H1 (cell line): Measurements from ENCODE around the gene CCDC184. TPM values are rescaled to one million over a fixed set of nuclear protein-coding genes. Genes with fewer than 3 reads are reported as not detected.

Experiments used
- CTCF ChIA-PET: fragments of 300-600 bp; sonication (Branson Sonifier 250); formaldehyde crosslinking; loops from one replicate; lab custom pipeline; 2021; ENCODE audit not compliant: partially characterized antibody; lab: Charles Lee
- POLR2A ChIA-PET: fragments of 300-600 bp; sonication (Branson Sonifier 250); formaldehyde crosslinking; loops from one replicate; lab custom pipeline; 2021; ENCODE audit warnings: inconsistent platforms; ENCODE audit not compliant: partially characterized antibody; lab: Charles Lee
- DNase-seq, 2 experiments: peaks; one replicate each; pipeline versions ENCODE4 v3.0.0 to v3.0.0-alpha.2; 2010 to 2022; ENCODE audit warnings: low spot score in 2 of 2, low read depth in 1 of 2, mixed read lengths in 1 of 2
- FAIRE-seq: peaks from 2 replicates; lab custom pipeline; 2011; peaks lifted over from hg19 to GRCh38; lab: Jason Lieb, UNC
- H2AFZ ChIP-seq: 2 replicates; pipeline ENCODE4 v1.8.1; 2012; ENCODE audit warnings: low read length, inconsistent platforms
- H2AK5ac ChIP-seq: 2 replicates; pipeline ENCODE4 v1.6.1; 2013; ENCODE audit warnings: low read depth, low read length
- H2BK120ac ChIP-seq: replicated peaks from 2 replicates; pipeline ENCODE3; 2013; ENCODE audit warnings: low read depth, low read length, inconsistent platforms
- H2BK12ac ChIP-seq: 2 replicates; pipeline ENCODE4 v1.6.1; 2013; ENCODE audit warnings: low read depth, low read length
- H2BK15ac ChIP-seq: 2 replicates; pipeline ENCODE4 v1.6.1; 2013; ENCODE audit warnings: low read length
- H2BK20ac ChIP-seq: 2 replicates; pipeline ENCODE4 v1.6.1; 2013; ENCODE audit warnings: low read length
- H2BK5ac ChIP-seq: 2 replicates; pipeline ENCODE4 v1.6.1; 2013; ENCODE audit warnings: low read depth, low read length
- H3K14ac ChIP-seq: 2 replicates; pipeline ENCODE4 v1.6.1; 2013; ENCODE audit warnings: inconsistent platforms; ENCODE audit not compliant: insufficient read length
- H3K18ac ChIP-seq: 2 replicates; pipeline ENCODE4 v1.6.1; 2013; ENCODE audit warnings: low read length; ENCODE audit errors: extremely low read depth
- H3K23ac ChIP-seq: 2 replicates; pipeline ENCODE4 v1.6.1; 2013; ENCODE audit warnings: inconsistent platforms; ENCODE audit not compliant: insufficient read length
- H3K23me2 ChIP-seq: 2 replicates; pipeline ENCODE4 v1.6.1; 2013; ENCODE audit warnings: low read depth, low read length
- H3K27ac ChIP-seq: 2 replicates; pipeline ENCODE4 v1.6.1; 2011; ENCODE audit warnings: low read depth, low read length, inconsistent platforms
- H3K27me3 ChIP-seq, 4 experiments: replicated peaks in 1 of 4; 1 replicate in 1 of 4; 2 replicates in 3 of 4; pipeline versions ENCODE4 v1.6.1 to v1.8.1; 2011 to 2013; ENCODE audit warnings: low read length in 3 of 4, mild to moderate bottlenecking in 3 of 4, inconsistent platforms in 2 of 4, mixed read lengths in 2 of 4, moderate library complexity in 1 of 4; ENCODE audit not compliant: control insufficient read depth in 3 of 4, insufficient read depth in 3 of 4; ENCODE audit errors: extremely low read depth in 1 of 4
- H3K36me3 ChIP-seq, 4 experiments: 2 replicates each; pipeline versions ENCODE4 v1.6.1 to v1.8.1; 2011 to 2013; ENCODE audit warnings: mild to moderate bottlenecking in 4 of 4, low read length in 3 of 4, moderate library complexity in 2 of 4, control low read depth in 1 of 4, inconsistent platforms in 1 of 4; ENCODE audit not compliant: insufficient read depth in 4 of 4, control insufficient read depth in 2 of 4
- H3K4ac ChIP-seq: replicated peaks from 2 replicates; pipeline ENCODE3; 2013; ENCODE audit warnings: low read length, low read depth, mixed read lengths, inconsistent platforms; ENCODE audit not compliant: insufficient read length
- H3K4me1 ChIP-seq, 4 experiments: replicated peaks in 1 of 4; 1 replicate in 1 of 4; 2 replicates in 3 of 4; pipeline versions ENCODE4 v1.6.1 to v1.8.1; 2011 to 2013; ENCODE audit warnings: low read length in 3 of 4, inconsistent platforms in 2 of 4, mixed read lengths in 1 of 4; ENCODE audit not compliant: insufficient read depth in 4 of 4, control insufficient read depth in 3 of 4
- H3K4me2 ChIP-seq, 2 experiments: 2 replicates each; pipeline versions ENCODE4 v1.6.1 to v1.8.1; 2011 to 2013; ENCODE audit warnings: low read depth in 2 of 2, low read length in 2 of 2, control low read depth in 1 of 2, inconsistent platforms in 1 of 2, mild to moderate bottlenecking in 1 of 2; ENCODE audit not compliant: insufficient read depth in 1 of 2
- H3K4me3 ChIP-seq, 4 experiments: fragments of 200-600, 300-600 bp in 1 of 4; sonication (generic), shearing (Covaris generic), sonication (Bioruptor Twin) in 1 of 4; 2 replicates each; pipeline versions ENCODE4 v1.5.1 to v1.8.1; 2011 to 2016; ENCODE audit warnings: low read length in 4 of 4, low read depth in 3 of 4, control low read depth in 2 of 4, inconsistent platforms in 2 of 4, mild to moderate bottlenecking in 2 of 4, mixed read lengths in 1 of 4, moderate library complexity in 1 of 4; ENCODE audit not compliant: insufficient read depth in 2 of 4; ENCODE audit errors: extremely low read depth in 1 of 4
- H3K56ac ChIP-seq: replicated peaks from 2 replicates; pipeline ENCODE3; 2013; ENCODE audit warnings: low read depth, mild to moderate bottlenecking, mixed read lengths, low read length, inconsistent platforms; ENCODE audit not compliant: insufficient read length
- H3K79me1 ChIP-seq: 2 replicates; pipeline ENCODE4 v1.6.1; 2013; ENCODE audit warnings: low read depth, low read length, control low read depth
- H3K79me2 ChIP-seq, 2 experiments: 2 replicates each; pipeline versions ENCODE4 v1.6.1 to v1.8.1; 2012 to 2013; ENCODE audit warnings: low read length in 2 of 2, mild to moderate bottlenecking in 2 of 2, inconsistent platforms in 1 of 2; ENCODE audit not compliant: insufficient read depth in 2 of 2, control insufficient read depth in 1 of 2
- H3K9ac ChIP-seq, 4 experiments: replicated peaks in 1 of 4; 1 replicate in 1 of 4; 2 replicates in 3 of 4; pipeline versions ENCODE4 v1.6.1 to v1.8.1; 2011 to 2013; ENCODE audit warnings: low read depth in 3 of 4, low read length in 3 of 4, control low read depth in 2 of 4, mild to moderate bottlenecking in 2 of 4, moderate library complexity in 2 of 4, inconsistent platforms in 1 of 4; ENCODE audit errors: extremely low read depth in 1 of 4
- H3K9me3 ChIP-seq, 2 experiments: 2 replicates each; pipeline versions ENCODE4 v1.6.1 to v1.8.1; 2012 to 2013; ENCODE audit warnings: mild to moderate bottlenecking in 2 of 2, moderate library complexity in 2 of 2, control low read depth in 1 of 2, inconsistent platforms in 1 of 2, low read depth in 1 of 2, low read length in 1 of 2, mixed read lengths in 1 of 2; ENCODE audit not compliant: insufficient read depth in 2 of 2
- H4K20me1 ChIP-seq, 2 experiments: replicated peaks in 1 of 2; 2 replicates each; pipeline versions ENCODE3 to v1.8.1; 2011 to 2013; ENCODE audit warnings: inconsistent platforms in 2 of 2, low read length in 2 of 2, mild to moderate bottlenecking in 1 of 2; ENCODE audit not compliant: insufficient read depth in 2 of 2, control insufficient read depth in 1 of 2
- H4K5ac ChIP-seq: 2 replicates; pipeline ENCODE4 v1.6.1; 2013; ENCODE audit warnings: low read length, low read depth, mixed read lengths, inconsistent platforms; ENCODE audit not compliant: insufficient read length
- H4K8ac ChIP-seq: 2 replicates; pipeline ENCODE4 v1.8.0; 2013; ENCODE audit warnings: mild to moderate bottlenecking, moderate library complexity, low read length, inconsistent platforms; ENCODE audit not compliant: insufficient read depth; ENCODE audit errors: extremely low read depth
- H4K91ac ChIP-seq: replicated peaks from 2 replicates; pipeline ENCODE3; 2013; ENCODE audit warnings: low read length, mixed read lengths, inconsistent platforms; ENCODE audit not compliant: insufficient read length
- BACH1 ChIP-seq: IDR thresholded peaks from 2 replicates; pipeline ENCODE4 v1.6.1; 2012; ENCODE audit warnings: low read length, improper control_type of control experiment
- BRCA1 ChIP-seq: IDR thresholded peaks from 2 replicates; pipeline ENCODE4 v1.6.1; 2012; ENCODE audit warnings: low read depth, low read length, improper control_type of control experiment
- EGR1 ChIP-seq: IDR thresholded peaks from 2 replicates; pipeline ENCODE4 v1.6.1; 2011; ENCODE audit warnings: low read depth, low read length, borderline replicate concordance
- FOSL1 ChIP-seq: IDR thresholded peaks from 2 replicates; pipeline ENCODE4 v1.6.1; 2011; ENCODE audit warnings: mild to moderate bottlenecking, low read depth, low read length, moderate library complexity; ENCODE audit not compliant: insufficient read depth
- KDM5A ChIP-seq: fragments of 200-600 bp; IDR thresholded peaks from 2 replicates; pipeline ENCODE4 v1.7.1; 2012; ENCODE audit warnings: mild to moderate bottlenecking, low read length, inconsistent platforms, mixed read lengths
- SRF ChIP-seq: IDR thresholded peaks from 2 replicates; pipeline ENCODE4 v1.6.1; 2011; ENCODE audit warnings: mild to moderate bottlenecking, low read depth, low read length, moderate library complexity
- WGBS, 2 experiments: shearing (Covaris generic) in 1 of 2; methylation state at CpG; one replicate each; pipeline versions ENCODE4 v1.1.6 to v1.1.7; 2013 to 2015; ENCODE audit warnings: low lambda C conversion rate in 2 of 2, mixed read lengths in 2 of 2, inconsistent platforms in 1 of 2, low coverage in 1 of 2, missing lambda C conversion rate in 1 of 2; ENCODE audit not compliant: insufficient replicate concordance in 2 of 2, insufficient coverage in 1 of 2, insufficient read length in 1 of 2; ENCODE audit errors: extremely low coverage in 1 of 2, missing lambda C conversion rate in 1 of 2; 5-methylcytosine and 5-hydroxymethylcytosine counted together
- polyA plus RNA-seq, 7 experiments: library from polyadenylated mRNA; depleted of rRNA in 3 of 7; stranded (reverse) in 5 of 7; unstranded in 2 of 7; fragments of >200 nt in 5 of 7; fragments of 200-250 nt in 2 of 7; gene quantifications; 1 replicate in 5 of 7; 2 replicates in 1 of 7; 4 replicates in 1 of 7; pipeline versions ENCODE4 v1.2.1 to v1.2.3, GENCODE V29; 2011 to 2013; ENCODE audit warnings: missing spikeins in 2 of 7, mixed read lengths in 2 of 7
- total RNA-seq: library from RNA; stranded (reverse); fragmentation: NEBNext Ultra II Directional; extraction: Animal tissue kit (Norgen Biotek cat#: 25700); gene quantifications from 2 replicates; pipeline ENCODE4 v1.2.1, GENCODE V29; 2021
- TF ChIP-seq, protein P1 (sequence below), 3 experiments: IDR thresholded peaks; 1 replicate in 2 of 3; 2 replicates in 1 of 3; pipeline versions ENCODE4 v1.5.1 to v1.6.1; 2011; ENCODE audit warnings: low read length in 3 of 3, mild to moderate bottlenecking in 3 of 3, inconsistent platforms in 2 of 3, low read depth in 1 of 3, moderate library complexity in 1 of 3; ENCODE audit not compliant: insufficient read depth in 1 of 3; ENCODE audit errors: control extremely low read depth in 1 of 3
- TF ChIP-seq, protein P2 (sequence below): IDR thresholded peaks from 2 replicates; pipeline ENCODE4 v1.6.1; 2012; ENCODE audit warnings: low read length, inconsistent platforms

Gene CCDC184
- total and polyA plus RNA-seq, 2 of the 8 experiments (the other 6 are each of a cell fraction or from before 2014, with no cell fraction given) = 2.2 to 3.0 TPM

DNA sequence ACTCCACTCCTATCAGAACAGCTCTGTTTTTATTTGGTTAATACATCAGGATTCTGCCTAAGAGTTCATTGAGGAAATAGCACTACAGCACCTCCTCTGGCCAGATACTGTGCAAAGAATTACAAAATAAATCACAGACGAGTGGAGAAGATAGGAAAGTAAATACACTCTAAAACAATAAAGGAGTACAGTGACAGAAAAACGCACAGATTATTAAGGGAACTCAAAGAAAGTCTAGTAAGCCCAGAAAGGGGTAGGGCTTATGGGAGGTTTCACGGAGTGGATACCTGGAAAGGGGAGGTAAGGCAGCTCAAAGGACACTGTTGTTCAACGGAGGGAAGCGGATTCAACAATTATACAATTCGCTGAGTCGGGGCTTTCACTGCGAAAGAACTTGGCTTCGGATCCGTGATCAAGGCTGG lies 14.1 kb downstream of the CCDC184 start:
- peak overlapping the region; percentile 44; the same call in 1 of the 2 replicates for H2BK12ac ChIP-seq
- CTCF ChIA-PET = interaction anchor here (0.6 to 6.0 kb wide), 12 partner anchors 10 to 443 kb away, joined by 3 to 63 read pairs (median 4); partner anchors contain the start of gene ASB8
- H3K36me3 ChIP-seq = no peaks in the 10 kb centered on the region
- WGBS, 2 experiments = 1% methylated on average over 10 of the region's 10 CpGs; no CpG with 5 or more reads in 1 of the 2 experiments
- no peak overlapping the region for H2AK5ac ChIP-seq
- H3K27ac ChIP-seq = peak overlapping the region; percentile 51; the same call in 1 of the 2 replicates
- peak overlapping the region; percentile 89 for H4K91ac ChIP-seq
- peak overlapping the region; percentile 65; the same call in 1 of the 2 replicates for H2BK15ac ChIP-seq
- no peaks in the 10 kb centered on the region for H3K79me2 ChIP-seq
- H3K23me2 ChIP-seq = peaks cover 12% of the 10 kb centered on the region
- no peaks in the 10 kb centered on the region for H3K9me3 ChIP-seq
- H3K23ac ChIP-seq = no peak overlapping the region
- H4K8ac ChIP-seq = no peak overlapping the region
- H3K27me3 ChIP-seq = peaks cover 5 to 23% (median 20%) of the 10 kb centered on the region in 4 experiments
- H3K4me3 ChIP-seq = peak overlapping the region; percentile 63 to 90 (median 76); a peak in 7 of 8 replicates
- no peak overlapping the region for H3K56ac ChIP-seq
- peak overlapping the region; percentile 31 for H4K5ac ChIP-seq
- no peaks in the 10 kb centered on the region for H3K79me1 ChIP-seq
- no peak overlapping the region for H3K14ac ChIP-seq
- peak overlapping the region; percentile 9; the same call in 1 of the 2 replicates for H2BK5ac ChIP-seq
- DNase-seq (no peak), FAIRE-seq (no peak)
- H2BK20ac ChIP-seq = peak overlapping the region; percentile 72
- H3K4me1 ChIP-seq = peaks cover 0 to 2% (median 2%) of the 10 kb centered on the region in 4 experiments; a peak in 2 of 7 replicates
- peak overlapping the region; percentile 83; the same call in 1 of the 2 replicates for H3K18ac ChIP-seq
- peak overlapping the region; percentile 47 for H2BK120ac ChIP-seq
- peak overlapping the region; percentile 99 for H2AFZ ChIP-seq
- peak overlapping the region in 3 of 4 experiments; percentile 38 to 60 (median 58); a peak in 5 of 7 replicates for H3K9ac ChIP-seq
- POLR2A ChIA-PET = interaction anchor here (1.1 to 2.4 kb wide), 12 partner anchors 8 to 152 kb away, joined by 3 to 10 read pairs (median 5); partner anchors contain the start of genes ASB8 and SENP1
- H3K4me2 ChIP-seq = peak overlapping the region; percentile 81 to 94
- no peaks in the 10 kb centered on the region for H4K20me1 ChIP-seq
- H3K4ac ChIP-seq = peak overlapping the region; percentile 23
- TF ChIP-seq KDM5A (no peak), BRCA1 (no peak), SRF (no peak), EGR1 (no peak), FOSL1 (no peak), BACH1 (no peak)
- TF ChIP-seq, protein P1, sequence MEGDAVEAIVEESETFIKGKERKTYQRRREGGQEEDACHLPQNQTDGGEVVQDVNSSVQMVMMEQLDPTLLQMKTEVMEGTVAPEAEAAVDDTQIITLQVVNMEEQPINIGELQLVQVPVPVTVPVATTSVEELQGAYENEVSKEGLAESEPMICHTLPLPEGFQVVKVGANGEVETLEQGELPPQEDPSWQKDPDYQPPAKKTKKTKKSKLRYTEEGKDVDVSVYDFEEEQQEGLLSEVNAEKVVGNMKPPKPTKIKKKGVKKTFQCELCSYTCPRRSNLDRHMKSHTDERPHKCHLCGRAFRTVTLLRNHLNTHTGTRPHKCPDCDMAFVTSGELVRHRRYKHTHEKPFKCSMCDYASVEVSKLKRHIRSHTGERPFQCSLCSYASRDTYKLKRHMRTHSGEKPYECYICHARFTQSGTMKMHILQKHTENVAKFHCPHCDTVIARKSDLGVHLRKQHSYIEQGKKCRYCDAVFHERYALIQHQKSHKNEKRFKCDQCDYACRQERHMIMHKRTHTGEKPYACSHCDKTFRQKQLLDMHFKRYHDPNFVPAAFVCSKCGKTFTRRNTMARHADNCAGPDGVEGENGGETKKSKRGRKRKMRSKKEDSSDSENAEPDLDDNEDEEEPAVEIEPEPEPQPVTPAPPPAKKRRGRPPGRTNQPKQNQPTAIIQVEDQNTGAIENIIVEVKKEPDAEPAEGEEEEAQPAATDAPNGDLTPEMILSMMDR (IDR thresholded peaks at IDR 0.05; ENCODE audit: control extremely low read depth in 1 of 3, insufficient read depth in 1 of 3, low read depth in 1 of 3, low read length in 3 of 3) = peak in 2 of 3 experiments; percentile 14 to 53; a peak in 2 of 4 replicates
- TF ChIP-seq, protein P2, sequence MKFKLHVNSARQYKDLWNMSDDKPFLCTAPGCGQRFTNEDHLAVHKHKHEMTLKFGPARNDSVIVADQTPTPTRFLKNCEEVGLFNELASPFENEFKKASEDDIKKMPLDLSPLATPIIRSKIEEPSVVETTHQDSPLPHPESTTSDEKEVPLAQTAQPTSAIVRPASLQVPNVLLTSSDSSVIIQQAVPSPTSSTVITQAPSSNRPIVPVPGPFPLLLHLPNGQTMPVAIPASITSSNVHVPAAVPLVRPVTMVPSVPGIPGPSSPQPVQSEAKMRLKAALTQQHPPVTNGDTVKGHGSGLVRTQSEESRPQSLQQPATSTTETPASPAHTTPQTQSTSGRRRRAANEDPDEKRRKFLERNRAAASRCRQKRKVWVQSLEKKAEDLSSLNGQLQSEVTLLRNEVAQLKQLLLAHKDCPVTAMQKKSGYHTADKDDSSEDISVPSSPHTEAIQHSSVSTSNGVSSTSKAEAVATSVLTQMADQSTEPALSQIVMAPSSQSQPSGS = no peak
